GM12891 (cell line): ENCODE data around the gene FLT4.

Experiments used
- POLR2A ChIP-seq: IDR thresholded peaks from 2 replicates; pipeline ENCODE4 v1.6.1; 2011; ENCODE audit warnings: low read depth, low read length, control low read depth
- POLR2AphosphoS5 ChIP-seq: IDR thresholded peaks from 2 replicates; pipeline ENCODE4 v1.6.1; 2011; ENCODE audit warnings: low read depth, low read length, control low read depth
- SPI1 ChIP-seq: IDR thresholded peaks from 2 replicates; pipeline ENCODE4 v1.6.1; 2011; ENCODE audit warnings: low read depth, low read length, control low read depth

DNA sequence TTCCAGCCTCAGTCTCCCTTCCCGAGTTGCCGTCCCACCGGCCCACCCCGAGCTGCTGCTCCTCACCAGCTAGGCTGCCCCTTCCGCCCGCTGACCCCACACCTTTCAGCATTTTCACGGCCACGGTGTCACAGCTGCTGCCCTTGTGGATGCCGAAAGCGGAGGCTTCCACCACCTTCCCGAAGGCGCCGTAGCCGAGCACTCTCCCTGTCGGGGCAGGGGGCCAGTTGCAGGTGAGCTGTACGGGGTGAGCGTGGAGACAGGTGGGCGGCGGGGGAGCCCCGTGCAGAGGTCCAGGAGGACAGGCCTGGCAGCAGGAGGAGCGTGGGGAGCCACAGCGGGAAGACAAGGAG, 29.9 kb downstream of the FLT4 start:
- TF ChIP-seq POLR2A (no peak), SPI1 (no peak), POLR2AphosphoS5 (no peak)
